GM19468 (cell line): ENCODE measurements around the gene PIM2.
A peak's percentile ranks its signal among the peaks of the same experiment; 100 is the strongest.

Experiments
- ATAC-seq: cut with Tn5 transposase; IDR thresholded peaks from one replicate; pipeline ENCODE4 v1.9.1; 2021; ENCODE audit warnings: mild to moderate bottlenecking, moderate library complexity, moderate number of reproducible peaks; ENCODE audit not compliant: unreplicated experiment; ENCODE audit errors: extremely low read depth

Gene PIM2

DNA sequence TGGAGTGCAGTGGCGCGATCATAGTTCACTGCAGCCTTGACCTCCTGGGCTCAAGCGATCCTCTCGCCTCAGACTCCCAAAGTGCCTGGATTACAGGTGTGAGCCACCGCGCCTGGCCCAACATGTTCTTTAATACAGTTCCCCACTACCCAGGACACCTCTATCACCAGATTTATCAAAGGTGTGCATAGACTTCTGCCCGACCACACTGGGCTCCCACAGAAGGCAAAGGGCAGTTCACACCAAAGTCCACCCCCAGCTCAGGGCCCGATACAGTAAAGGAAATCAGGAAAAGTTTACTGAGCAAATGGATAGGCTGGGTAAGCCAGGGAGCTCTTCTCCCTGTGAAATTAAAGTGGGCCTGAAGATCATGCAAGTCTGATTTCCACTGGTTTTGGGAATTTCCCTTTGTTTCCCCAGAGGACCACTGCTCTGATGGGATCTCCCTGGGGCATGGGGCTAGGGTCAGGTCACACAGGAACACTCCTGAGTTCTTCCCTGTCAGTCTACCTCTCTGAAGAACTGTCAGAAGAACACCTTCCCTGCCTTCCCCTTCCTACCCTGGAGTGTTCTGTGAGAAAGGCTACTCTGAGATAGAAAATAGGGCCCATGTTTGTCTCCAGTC lies 17.7 kb upstream of the PIM2 start:
- no peak for ATAC-seq

DNA sequence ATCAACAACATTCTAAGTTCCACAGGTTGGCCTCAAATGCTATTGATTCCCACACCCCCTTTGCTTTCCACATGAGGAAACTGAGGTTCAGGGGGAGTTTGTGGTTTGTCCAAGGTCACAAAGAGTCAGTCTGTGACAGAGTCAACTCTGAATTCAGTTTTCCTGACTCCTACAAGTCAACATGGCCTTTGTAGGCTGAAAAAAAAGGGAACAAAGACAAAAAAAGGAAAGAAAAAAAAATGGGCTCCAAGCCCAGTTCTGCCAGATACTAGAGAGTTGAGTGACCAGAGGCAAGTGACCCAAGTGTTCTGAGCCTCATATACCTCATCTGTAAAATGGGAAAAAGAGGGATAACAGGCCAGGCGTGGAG lies 16.5 kb upstream of the PIM2 start:
- ATAC-seq = no peak

DNA sequence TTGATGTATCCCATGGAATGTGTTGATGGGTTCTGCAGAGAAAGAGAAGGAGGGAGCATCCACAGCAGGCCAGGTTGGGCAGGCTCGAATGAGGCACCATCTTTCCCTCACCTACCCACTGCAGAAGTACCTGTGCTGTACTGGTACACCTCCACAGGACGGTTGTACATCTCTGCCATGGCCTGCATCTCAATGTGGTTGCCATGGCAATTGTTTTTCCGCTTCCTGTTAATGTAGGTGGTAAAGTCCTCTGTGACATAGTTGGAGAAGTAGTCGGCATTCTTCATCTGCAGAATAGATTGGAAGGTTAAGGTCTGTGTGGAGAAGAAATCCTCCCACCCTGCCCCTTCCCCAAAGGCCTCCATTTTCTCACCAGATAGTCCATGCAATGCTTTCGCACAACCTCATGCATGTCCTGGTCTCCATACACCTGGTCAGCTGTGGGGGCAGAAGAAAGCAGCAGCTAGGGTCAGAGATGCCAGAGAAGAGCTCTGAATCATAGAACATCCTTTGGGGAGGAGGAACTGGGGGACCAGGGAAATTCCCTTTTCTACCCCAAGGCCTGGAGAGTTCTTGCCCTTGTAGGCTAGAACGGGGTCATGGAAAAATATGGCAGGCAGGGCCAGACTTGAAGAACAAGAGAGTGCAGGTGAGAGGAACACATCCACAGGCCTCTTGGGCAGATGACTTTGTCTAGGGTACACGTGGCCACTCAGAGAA lies 15.9 kb upstream of the PIM2 start:
- ATAC-seq = no peak

DNA sequence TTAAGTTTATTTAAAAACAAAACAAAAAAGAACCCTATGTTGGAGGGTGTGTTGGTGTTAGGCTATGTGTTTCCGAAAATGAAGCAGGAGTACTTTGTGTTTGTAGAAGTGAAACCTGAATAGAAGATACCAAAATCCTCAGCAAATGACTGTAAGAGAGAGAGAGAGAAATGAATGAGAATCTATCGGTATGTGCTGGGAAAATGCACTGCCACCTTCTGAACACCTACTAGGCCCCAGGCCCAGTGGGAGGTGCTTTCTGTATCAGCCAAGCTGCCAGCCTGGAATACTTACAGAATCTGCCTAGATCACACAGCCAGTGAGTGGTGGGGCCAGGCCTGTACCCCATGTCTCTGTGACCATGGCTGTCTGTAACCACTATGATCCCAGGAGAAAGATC lies 14.9 kb upstream of the PIM2 start:
- no peak for ATAC-seq

DNA sequence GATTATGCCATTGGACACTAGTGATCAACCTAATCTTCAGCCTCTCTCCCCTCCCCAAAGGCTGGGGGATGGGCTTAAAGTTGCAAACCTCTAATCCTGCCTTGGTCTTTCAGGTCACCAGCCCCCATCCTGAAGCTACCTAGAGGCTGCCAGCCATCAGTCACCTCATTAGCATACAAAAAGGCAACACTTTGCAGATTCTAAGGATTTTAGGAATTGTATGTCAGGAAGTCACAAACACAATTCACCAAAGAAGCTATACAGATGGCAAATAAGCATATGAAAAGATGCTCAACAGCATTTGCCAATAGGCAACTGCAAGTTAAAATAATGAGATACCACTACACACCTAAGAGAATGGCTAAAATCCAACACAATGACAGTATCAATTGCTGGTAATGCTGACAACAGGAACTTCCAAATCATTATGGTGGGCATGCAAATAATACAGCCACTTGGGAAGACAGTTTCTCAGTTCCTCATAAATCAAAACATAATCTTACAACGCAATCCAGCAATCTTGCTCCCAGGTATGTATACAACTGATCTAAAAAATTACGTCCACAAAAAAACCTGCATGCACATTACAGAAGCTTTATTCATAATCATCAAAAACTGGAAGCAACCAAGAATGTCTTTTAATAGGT lies 9.0 kb upstream of the PIM2 start:
- ATAC-seq = no peak

DNA sequence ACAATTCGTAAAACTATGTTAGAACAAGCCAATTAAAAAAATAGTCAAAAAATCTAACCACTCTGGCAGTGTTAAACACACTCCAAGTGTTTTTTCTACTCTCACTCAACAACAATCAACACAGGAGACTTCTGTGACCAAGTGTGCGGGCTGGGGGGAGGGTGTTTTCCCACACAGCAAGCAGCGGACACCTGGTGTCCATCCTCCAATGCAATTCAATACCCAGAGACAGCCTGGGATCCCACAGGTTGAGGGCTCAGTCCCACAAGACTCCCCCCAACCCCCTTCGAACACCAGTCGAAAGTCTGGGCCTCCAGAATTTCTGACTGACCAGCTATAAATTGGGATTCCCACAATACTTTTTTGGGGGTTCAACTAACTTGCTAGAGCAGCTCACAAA lies 8.3 kb upstream of the PIM2 start:
- ATAC-seq = no peak

DNA sequence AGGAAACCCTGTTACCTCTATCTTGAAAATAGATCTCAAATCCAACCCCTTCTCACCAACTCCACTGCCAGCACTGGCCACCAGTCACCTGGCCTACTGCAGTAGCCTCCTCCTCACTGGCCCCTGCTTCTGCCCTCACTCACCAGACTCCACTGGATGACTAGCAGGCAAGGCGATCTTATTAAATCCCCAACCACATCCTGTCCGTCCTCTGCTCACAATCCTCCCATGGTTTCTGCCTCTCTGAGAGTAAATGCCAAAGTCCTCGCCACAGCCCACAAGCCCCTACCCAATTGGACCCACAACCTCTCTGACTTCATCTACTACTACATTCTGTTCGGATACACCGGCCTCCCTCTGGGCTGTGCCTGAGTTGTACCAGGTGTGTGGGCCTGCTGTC lies 5.4 kb upstream of the PIM2 start:
- ATAC-seq = no peak

DNA sequence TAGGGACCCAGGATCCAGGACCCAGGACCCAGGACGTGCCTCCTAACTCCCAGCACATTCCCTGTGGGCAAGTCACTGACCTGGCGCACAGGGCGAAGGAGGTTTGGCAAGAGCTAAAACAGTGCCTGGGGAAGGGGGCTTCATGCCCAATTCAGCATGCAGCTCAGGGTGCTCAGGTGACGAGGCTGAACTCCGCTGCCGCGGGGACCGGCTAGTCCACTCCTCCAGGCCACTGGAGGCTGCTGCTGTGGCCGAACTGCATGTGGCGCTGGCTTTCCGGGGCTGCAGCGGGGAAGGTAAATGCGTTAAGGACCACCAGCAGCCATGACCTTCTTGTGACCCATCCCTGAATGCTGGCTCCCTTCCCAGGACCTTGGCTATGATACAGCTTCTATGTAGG lies 4.9 kb upstream of the PIM2 start:
- ATAC-seq = no peak

DNA sequence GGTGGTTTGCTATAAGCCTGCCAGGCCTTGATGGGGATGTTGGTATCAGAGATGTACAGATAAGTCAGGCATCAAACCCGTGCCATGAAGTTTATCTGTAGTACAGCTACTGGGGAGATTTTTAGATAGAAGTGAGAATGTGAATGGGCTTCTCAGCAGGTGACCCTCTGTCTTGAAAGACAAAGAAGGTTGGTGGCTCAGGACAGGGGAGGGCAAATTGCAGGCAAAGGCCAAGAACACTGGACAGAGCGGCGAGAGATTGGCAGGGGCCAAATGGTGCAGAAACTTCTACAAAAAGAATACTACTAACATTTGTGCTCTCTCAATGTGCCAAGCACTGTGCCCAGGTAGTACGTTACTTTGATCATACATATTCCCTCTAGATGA lies 1.9 kb upstream of the PIM2 start:
- no peak for ATAC-seq

DNA sequence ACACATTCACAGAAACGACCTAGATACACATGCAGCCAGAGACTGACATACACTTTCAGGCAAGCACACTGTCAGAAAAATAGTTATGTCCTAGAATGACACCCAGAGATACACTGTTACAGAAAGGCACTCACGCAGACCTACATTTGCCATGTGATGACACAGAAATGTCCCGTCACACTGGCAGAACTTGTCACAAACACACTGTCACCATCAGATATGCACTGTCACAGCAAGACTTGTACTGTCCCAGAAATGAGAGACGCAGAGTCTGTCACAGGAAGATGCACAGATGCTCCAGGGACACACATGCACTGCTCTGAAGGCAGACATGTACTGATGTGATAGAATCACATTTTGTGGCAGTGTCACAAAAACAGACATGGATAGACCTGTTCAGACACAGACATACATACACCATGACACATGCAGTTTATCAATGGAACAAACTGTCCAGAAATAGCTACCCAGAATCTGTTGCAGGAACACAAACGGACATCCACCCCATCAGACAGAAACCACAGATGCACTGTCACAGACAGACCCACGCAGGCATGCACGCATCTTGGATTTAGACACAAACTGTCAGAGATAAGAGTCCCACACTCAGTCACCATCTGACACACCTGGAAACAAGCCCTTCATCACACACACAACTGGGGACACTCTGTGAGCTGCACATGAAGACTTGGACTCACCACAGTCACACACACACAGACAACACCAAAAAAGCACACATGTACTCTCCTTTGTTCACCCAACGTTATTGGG lies 1.3 kb upstream of the PIM2 start:
- ATAC-seq = no peak

DNA sequence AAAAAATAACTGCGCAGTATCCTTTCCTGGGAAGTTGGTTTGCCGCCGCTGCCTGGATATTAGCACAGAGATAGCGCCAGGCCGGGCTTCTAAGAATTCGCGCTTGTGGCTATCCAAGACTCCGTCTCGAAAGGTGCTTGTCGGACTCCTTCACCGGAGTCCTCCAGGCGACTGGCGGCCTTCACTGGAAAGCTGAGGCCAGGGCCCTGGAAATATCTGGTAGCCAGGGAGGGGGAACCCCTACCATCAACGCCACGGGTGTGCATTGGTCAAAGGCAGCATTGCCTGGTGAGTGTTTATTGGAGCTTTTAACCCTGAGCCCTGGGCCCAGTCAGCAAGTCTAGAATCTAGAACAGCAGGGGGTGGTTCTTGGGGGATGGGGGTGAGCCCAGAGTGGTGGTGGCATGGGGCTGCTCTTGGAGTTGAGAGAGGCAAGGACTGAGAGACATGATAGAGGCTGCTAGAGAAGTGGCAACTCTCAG lies 577 bp upstream of the PIM2 start:
- no peak for ATAC-seq

DNA sequence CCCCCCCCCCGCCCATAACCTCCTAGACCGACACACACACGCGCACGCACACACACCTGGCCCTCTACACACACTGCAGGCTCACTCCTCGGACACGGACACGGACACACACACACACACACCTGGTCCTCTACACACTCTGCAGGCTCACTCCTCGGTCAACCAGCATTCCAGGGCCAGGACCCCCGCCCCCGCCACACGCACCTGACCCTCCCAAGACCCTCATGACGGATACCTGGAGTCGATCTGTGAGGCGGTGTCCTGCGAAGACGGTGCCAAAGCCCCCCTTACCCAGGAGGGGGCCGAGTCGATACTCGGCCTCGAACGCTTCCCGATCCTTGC lies 552 bp downstream of the PIM2 start:
- ATAC-seq = no peak

DNA sequence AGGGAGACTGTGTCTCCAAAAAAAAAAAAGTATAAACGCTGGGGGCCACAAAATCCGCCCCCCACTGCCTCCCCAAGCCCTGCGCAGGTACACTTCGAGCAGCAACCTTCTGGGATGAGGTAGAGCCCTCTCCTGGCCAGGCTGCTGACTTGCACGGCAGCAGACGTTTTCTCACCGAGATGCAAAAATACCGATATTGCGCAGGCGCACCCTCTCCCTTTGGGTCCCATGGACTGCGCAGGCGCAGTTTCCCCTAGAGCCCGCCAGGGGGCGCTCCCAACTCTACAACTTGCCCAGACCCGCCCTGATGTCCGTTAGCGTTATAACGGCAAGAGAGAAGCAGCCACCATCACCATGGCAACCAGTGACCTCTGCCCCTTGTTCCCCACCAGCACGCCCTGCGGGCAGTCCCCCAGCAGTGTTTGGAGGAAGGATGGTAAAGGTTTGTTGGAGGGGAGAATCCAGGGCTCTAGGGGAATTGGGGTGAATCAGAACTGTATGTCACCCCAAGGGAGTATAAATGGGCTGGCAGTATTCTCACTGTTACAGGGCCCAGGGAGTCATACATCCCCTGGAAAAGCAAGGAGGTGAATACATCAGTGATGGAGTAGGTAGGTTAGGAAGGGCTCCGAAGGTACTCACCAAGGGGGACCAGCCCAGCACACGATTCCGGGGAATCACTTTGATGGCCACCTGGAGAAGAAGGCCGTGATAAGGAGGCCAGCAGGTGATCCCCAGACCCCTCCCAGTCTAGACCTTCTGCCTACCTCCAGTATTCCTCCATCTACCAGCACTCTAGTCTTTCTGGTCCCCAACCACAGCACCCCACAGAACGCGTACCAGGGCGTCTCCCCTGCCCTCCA lies 1.5 kb downstream of the PIM2 start:
- ATAC-seq = peak; percentile 21

DNA sequence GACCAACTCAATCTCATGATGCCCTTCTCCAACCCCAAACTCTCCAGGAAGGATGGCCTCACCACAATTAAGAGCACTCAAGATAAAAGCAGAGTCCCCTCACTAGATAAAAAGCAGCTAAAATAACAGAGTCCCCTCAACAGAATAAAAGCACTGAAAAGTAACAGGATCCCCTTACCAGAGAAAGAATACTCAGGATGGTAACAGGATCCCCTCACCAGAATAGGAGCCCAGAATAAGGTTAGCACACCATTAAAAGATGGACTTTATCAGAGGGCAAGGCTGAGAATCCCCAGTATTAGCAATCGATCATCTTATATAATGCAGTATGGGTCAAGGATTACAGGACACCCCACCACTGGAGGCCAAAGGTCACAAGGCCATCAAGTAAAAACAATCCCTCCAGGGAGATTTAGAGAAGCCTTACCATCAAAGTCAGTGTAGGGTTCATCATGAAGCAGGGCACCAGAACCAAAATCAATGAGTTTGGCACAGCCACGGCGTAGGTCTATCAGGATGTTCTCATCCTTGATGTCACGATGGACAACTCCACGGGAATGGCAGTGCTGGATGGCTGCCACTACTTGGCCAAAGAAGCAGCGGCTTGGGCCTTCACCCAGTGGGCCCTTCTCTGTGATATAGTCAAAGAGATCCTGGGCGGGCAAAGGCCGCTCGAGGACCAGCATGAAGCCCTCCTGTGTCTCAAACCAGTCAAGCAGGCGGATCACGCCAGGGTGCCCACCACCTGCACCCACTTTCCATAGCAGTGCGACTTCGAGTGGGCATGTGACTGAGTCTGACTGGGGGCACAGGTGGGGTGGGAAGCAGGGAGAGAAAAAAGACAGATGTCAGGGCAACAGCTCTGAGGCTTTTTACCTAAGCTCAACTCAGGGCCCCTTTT lies 4.0 kb downstream of the PIM2 start:
- ATAC-seq = no peak

DNA sequence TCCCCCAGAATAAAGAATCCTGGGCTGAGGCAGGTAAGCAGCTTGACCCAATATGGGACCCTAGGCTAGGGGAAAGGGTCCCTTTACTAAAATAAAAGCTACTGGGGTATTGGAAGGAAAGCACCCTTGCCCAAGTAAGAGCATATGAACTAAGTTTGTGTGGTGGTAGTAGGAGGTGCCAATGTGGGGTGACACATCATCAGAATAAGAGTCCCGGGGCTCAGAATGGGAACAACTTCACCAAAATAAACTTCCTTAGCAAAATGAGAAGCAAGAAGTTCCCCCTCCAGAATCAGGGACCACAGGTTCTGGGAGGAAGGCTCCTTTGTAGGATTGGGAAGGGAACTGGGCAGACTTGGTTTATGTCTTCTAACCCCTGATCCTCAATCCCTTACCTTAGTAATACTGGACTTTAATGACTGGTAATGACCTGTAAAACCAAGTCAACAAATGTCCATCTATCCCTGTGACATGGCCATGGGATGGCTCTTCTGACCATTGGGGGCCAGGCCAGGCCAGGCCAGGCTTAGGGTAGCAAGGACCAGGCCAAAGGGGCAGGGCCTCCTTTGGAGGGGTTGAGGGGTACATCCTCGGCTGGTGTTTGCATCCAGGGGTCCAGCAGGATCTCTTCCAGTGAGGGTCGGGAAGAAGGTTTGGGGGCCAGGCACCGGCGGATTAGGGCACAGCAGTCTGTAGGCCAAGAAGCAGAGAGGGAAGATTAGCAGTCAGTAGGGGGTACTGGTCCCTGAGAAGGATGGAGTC lies 5.0 kb downstream of the PIM2 start:
- ATAC-seq = no peak

DNA sequence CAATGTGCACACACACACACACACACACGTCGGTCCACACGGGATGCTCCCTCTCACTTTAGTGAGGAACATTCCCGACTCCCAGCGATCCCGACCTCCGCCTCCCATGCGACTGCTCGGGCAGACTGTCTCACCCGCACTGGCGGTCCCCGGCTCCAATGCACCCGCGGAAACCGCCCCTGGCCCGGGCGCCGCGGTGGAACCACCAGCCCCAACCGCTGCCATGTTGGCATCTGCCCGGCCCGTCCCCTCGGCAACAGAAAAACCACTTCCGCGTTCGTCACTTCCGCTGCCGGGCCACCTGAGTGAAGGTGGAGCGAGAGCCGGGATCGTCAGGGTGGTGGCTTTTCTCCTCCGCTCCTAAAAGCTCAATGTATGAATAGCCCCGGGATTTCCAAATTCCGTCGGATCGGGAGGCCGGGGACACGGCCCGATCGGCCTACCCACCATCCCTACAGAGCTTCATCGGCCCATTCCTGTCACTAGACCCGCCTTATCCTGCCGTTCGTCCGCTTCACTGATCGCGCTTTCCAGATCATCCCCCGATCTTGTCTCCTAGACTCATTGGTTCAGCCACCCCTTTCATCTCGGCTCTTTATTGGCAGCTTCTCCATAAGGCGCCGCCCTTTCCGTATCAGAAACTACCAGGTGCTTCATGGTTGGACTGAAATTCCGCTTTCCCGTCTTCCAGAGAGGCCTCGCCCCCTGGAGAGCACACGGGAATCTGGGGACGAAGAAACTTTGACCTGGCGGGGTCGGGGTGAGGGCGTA lies 7.2 kb downstream of the PIM2 start, which contains the start of gene SLC35A2:
Gene SLC35A2 (minus strand): TSS at position 235 of the 771 bp plus-strand sequence. CDS start 10 bp downstream, at position 225.
- no peak for ATAC-seq

DNA sequence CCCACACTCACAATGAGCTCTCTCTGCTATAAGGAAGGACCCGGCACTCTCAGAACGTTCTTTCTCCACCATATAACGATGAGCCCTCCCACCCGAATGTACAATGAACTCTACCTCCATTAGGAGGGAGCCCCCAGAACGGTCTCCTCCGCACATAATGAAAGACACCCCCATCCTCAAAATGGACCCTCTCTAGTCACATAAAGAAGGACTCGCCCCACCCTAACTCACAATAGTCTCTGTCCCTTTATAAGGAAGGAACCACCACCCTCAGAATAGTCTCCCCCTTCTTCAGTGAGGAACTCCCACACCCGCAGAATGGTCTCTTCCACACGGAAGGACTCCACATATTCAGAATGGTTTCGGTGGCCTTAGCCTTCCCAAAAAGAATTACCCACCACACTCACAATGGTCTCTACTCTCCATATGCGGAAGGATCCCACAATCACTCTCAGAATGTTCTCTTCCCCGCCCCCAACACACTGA lies 7.9 kb downstream of the PIM2 start:
- no peak for ATAC-seq
